ENCODE results near the gene IFITM5.

- TF ChIP-seq CTCF (IDR thresholded peaks at IDR 0.05; ENCODE audit: poor library complexity), result no peak
- TF ChIP-seq EZH2phosphoT487 (IDR thresholded peaks at IDR 0.05; ENCODE audit: low read depth, severe bottlenecking, unreplicated experiment), result no peak
- no peak for TF ChIP-seq EZH2 (IDR thresholded peaks at IDR 0.05; ENCODE audit: borderline replicate concordance)
Observed at GRCh38 chr11:272195-272930, 27.0 kb downstream of the IFITM5 start.
